ENCODE results near the gene FBXO36.
"Not testable (repeated sequence)": the region's sequence is repeated elsewhere in the genome, so short reads cannot be mapped to it uniquely, and the experiment has no call there.

Gene FBXO36

DNA sequence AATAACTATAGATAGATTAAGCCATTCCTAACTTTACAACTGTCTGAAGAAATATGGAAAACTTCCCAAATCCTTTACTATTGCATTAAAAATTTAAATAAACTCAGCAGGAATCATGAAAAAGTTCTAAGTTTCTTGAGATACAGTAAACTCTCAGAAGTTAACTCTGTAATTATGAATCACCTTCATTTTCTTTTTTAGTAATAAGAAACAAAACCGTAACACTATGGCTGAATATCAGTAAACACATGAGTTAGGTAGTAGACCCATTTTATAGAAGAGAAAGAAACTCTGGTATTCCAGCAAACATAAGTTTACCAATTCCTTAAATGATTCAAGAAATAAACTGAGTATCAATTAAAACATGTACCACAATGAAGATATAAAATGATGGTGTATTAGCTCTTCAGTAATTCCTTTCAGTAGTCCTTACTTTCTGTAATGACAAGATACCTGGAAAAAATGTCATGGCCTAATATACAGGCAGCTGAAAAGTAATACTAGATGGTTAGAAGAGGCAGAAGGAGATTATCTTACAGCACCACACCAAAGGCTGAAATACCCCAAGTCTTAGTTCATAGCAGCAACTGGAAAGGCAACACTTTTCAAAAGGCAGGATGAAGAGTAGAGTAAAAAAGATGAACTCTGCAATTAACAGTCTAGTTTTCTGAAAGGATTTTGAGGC is 12.0 kb upstream of the FBXO36 start:
- FAIRE-seq = no peak
- DNase-seq (ENCODE audit: insufficient read length, low spot score) = no peak

DNA sequence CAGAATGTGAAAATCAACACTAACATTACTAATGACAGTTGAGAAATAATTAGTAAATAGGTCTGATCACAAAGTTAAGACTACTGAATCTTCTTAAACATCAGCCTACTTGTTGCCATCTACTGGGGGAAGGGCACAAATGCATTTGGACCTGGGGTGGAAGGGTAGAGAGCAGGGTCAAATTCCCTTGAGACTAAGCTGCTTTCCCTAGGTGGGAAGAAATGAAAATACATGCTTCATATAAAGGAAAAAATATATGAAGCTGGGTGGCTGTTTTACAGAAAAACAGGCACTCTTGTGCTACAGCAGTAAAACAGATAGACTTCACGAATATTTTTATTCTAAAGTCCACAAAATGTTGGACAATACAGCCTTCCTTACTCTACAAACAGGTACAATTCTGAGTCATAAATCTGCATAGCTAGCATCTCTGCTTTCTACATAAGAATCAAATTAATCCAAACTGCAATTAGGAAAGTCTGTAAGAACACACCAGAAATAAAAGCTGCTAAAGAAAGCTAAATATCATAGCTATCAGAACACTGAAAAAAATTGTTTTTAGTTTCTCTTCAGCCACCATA is 11.4 kb upstream of the FBXO36 start:
- DNase-seq (ENCODE audit: insufficient read length, low spot score) = peak; percentile 28
- no peak for FAIRE-seq

DNA sequence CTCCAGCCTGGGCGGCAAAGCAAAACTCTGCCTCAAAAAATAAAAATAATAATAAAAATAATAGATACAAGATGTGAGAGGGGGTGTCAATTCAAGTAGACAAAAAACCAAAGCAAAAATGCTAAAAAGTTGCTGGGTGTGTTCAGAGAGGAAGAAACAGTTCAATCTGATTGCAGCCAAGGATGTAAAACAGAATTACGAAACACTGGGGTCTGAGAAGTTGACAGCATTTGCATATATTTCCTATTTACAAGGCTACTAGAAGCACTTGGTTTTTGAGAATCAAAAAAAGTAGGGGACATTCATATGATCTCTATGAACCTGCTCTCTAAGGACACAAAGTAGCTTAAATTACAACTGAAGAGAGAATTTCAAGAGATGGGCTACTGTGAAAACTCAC is 8.1 kb upstream of the FBXO36 start:
- DNase-seq (ENCODE audit: insufficient read length, low spot score) = no peak
- FAIRE-seq = no peak

DNA sequence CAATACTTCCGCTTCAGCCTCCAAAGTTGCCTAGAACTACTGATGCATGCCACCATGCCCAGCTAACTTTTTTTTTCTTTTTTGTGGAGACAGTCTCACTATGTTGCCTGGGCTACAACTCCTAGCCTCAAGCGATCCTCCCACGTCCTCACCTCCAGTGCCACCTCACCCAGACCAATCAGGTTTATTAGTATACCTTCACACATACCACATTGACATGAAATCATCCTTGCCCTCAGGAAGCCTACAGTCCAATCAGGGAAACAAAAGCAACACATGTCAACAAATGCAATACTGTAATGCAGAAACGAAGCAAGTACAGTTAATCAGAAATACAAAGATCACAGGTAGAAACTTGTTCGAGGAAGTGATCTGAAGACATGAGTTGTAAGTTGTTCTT is 4.5 kb upstream of the FBXO36 start:
- DNase-seq (ENCODE audit: insufficient read length, low spot score) (no peak), FAIRE-seq (no peak)

DNA sequence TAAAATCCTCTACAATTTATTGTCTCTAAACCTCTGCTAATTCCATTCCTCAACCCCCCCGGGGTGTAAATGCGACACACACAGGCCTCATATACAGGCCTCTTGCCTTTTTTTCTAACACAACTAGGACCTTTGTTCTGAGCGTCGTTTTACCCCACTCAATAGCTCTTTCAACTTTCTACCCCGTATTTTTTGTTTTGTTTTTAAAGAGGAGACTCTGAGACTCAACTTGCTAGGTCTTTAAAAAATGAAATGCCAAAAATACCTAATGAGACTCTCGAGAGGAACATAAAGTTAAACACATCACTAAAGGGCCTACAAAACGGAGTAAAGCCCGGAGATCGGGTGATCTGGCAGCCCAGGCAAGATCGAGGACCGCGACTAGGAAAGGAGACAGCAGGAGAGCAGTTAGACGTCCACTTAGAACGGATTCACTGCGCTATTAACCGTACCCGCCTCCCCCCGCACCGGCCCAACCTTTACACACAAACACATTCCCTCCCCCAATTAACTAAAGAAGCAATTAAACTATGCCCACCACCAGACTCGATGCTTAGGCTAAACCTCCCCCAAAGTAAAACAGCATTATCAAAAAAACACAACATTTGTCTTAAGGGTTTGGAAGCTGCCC is 2.2 kb upstream of the FBXO36 start:
- DNase-seq (ENCODE audit: insufficient read length, low spot score) (no peak), FAIRE-seq (no peak)

DNA sequence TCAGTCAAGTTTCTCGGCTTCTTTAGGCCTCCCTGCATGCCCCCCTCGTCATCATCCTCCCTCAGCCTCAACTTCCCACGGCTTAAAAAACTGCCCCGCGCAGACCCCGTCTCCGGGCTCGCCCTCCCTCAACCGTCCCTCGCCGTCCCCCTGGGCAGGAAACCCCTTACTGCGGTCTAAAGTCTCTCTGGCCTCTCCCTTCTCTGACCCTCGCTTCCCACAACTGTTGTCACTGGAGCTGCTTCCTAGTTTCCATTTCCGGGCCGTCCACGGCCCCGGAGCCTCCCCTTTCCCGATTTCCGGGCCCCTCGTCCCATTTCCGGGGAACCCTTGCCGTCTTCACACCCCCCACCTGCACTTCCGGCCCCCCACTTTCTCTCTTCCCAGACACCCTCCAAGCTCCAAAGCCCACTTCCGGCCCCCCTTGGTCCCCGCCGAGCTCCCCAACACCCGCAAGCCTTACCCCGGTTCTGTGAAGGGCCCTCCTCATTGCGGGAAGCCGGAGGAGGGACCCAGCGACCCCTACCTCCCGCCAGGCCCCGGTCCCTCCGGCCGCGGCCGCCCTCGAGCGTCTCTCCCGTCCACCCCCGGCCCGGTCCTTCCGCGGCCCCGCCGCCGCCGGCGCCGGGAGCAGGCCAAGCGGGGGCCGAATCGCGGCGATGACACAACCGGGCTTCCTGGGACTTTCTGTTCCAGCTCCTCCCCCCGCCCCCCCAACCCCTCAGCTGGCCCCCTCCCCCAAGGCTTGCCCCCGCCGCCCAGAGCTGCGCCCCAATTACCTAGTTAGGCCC is 1.0 kb upstream of the FBXO36 start:
- DNase-seq (ENCODE audit: insufficient read length, low spot score) = peak; percentile 75
- FAIRE-seq = no peak

DNA sequence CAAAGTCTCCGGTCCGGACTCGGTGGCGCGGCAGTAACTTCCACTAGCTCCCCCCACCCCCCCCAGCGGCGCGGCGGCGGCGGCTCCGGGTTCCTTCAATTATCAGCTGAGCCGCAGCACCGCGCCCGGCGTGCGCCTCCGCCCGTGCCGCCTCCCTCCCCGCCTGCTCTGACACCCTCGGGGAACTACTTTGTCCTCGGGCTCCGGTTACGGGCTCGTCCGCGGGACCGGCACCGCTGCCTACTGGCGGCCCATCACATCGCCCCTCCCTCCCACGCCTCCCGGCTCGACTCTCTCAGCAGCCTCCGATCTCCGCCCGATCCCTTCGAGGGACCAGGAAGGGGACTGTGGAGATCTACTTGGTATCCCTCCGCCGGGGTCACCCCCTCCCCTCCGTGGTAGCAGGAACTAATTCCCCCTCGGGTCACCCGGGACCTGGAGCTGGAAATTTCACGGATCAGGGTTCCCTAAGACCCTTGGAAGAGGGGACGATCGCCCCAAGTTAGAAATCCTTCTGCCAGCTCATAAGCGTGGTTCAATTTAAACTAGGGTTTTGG is 333 bp upstream of the FBXO36 start, which contains the start of gene TRIP12:
Gene TRIP12, minus strand, starts transcription at position 118 of the 557 bp plus-strand sequence. CDS start 41,930 bp downstream, outside the sequence.
- FAIRE-seq = peak; percentile 95
- DNase-seq (ENCODE audit: insufficient read length, low spot score) = peak; percentile 90

DNA sequence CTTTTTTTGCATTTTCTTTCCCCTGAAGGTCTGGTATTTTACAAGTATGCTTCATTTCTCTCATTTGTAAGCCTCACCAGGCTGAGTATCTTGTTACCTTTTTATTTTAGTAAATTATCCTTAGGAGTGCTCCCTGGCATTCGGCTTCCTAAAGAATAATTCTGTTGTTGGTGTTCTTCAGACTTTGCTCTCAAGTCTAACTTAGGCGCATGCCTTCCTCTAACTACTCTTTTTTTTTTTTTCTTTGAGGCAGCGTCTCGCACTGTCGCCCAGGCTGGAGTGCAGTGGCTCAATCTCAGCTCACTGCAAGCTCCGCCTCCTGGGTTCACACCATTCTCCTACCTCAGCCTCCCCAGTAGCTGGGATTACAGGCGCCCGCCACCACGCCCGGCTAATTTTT is 2.2 kb downstream of the FBXO36 start:
- DNase-seq (ENCODE audit: insufficient read length, low spot score); FAIRE-seq: not testable (repeated sequence)

DNA sequence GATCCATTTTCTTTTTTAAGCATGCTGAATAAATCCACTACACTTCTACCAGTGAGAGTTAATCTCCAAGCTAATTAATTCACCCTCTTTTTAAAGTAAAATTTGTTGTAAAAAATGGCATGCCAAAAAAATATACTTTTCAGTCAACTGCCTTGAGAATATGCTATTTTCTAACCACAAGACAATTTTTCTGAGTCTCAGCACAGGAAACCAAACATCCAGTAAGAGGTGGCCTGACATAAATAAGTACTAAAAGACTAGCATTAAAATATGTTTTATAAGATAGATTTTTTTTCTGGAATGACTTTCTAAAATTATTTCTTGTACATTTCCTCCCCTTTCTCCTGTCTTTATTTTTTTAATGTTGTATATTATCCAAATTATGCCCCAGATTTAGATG is 2.9 kb downstream of the FBXO36 start:
- FAIRE-seq = no peak

DNA sequence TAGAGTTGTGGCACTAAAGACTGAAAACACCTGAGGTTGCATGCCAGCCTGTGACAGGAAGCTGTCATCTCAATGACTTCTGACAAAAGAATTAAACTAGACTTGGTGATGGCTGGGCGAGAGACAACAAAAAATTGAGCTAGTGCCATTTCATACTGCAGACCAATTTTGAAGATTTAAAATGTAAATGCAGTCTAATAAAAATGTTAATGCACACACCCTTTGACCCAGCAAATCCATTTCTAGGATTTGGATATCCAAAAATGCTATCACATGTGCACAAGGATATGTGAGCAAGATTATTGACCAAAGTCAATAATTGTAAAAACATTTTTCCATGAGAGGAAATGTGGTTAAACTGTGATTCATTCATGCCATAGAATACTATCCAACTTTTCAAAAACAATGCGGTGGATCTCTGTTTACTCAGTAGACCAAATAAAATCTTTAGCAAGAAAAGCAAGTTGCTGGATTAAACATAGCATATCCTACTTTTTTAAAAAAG is 5.6 kb downstream of the FBXO36 start:
- DNase-seq (ENCODE audit: insufficient read length, low spot score) = peak; percentile 15
- no peak for FAIRE-seq

More for the DNA sequence above, 2.9 kb downstream of the FBXO36 start:
- DNase-seq (ENCODE audit: insufficient read length, low spot score) = no peak

DNA sequence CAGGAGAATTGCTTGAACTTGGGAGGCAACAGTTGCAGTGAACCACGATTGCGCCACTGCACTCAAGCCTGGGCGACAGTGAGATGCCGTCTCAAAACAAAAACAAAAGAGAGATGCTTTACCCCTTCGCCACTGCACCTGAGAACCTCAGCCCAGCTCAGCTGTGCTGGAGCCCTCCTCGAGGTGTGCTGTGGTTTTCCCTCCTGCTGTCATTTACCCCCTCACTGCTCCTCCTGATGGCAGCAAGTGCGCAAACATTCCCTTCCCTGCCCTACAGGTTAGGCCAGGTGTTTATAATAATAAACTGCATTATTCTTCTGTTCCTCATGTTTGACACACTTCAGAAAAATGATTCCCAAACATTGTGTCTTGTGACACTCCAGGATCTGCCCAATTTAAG is 8.4 kb downstream of the FBXO36 start:
- no peak for DNase-seq (ENCODE audit: insufficient read length, low spot score)
- no peak for FAIRE-seq

DNA sequence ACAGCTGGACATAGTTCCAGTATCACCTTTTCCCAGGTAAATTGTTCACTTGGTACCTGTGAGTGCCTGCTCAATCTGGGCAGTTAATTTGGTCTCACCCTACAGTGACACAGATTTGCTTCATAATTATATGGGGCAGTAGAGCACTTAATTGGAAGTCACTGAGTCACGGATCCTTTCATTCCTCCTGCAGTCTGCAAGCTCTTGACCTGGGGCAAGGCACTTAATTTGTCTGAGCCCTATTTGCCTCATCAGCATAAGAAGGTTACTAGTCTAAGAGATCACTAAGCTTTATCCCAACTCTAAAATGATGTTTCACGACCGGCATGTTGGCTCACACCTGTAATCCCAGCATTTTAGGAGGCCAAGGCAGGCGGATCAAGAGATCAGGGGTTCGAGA is 8.9 kb downstream of the FBXO36 start:
- DNase-seq (ENCODE audit: insufficient read length, low spot score) (no peak), FAIRE-seq (no peak)

DNA sequence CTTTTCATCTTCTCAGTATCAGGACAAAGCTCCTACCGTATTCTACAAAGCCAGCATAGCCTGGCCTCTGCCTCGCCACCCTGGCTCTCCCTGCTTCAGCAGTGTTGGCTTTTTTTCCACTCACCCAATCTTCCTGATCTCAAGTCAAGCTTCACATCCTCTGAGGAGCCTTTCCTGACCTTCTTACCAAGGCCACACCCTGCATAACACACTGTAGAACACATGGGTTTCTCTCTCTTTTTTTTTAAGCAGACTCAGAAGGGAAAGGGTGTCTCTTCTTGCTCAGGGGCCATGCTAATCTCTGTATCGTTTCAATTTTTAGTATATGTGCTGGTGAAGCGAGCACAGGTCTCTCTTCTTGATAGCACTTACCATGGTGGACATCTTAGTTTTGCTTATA is 15.2 kb downstream of the FBXO36 start:
- DNase-seq (ENCODE audit: insufficient read length, low spot score) = no peak
- no peak for FAIRE-seq

DNA sequence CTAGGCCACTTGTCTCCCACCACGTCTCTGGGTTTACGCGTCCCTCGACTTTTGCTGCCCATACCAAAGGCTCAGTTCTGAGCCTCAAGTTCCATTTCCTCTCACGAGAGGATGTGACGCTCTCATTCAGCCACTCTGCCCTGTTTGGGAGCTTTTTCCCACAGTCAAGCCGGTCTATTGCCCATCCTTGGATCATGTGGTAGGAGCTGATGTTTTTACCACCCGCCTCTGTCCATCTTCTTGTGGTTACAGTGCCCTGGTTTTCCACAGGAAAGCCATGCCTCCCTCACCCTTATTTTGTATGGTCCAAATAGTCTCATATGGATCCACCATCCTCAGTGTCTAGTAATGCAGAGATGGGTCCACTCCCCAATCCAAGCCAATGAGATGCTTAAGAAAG is 20.4 kb downstream of the FBXO36 start:
- no peak for DNase-seq (ENCODE audit: insufficient read length, low spot score)
- no peak for FAIRE-seq

DNA sequence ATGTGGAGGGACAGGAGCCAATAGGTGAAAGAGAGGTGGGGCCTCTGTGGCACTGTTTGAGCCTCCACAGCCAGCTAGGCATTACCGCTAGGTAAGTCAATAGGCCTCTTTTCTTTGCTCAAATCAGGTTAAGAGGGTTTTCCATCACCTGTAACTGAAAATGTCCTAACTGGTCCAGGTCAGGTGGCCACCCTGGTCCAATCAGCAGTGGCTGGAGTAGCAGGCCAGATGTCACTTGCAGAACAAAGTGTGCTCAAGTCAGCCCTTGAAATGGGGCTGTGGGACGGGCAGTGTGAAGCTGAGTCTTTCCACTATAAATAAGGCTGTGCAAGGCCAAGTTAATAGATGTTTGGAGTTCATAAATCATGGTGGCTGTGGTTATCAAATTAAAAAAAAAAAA is 20.9 kb downstream of the FBXO36 start:
- no peak for FAIRE-seq
- DNase-seq (ENCODE audit: insufficient read length, low spot score) = no peak

DNA sequence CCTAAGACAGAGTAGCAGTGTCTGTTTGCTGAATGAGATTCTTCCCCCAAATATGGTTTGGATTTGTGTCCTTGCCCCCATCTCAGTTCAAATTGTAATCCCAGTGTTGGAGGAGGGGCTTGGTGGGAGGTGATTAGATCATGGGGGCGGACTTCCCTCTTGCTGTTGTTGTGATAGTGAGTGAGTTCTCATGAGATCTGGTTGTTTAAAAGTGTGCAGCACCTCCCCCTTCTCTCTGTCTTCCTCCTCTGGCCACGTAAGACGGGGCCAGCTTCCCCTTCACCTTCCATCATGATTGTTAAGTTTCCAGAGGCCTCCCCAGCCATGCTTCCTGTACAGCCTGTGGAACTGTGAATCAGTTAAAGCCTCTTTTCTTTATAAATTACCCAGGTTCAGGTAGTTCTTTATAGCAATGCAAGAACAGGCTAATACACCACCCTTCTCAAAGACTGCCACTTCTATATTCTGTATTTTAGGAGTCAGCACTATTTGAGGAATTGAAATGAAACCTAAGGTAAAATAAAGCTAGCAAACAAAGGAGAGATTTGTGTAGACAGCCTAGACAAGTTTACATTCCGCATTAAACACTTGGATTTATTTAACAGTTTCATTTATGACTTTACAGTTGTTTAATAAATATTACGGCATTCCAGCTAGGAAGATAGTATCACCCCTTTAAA is 21.6 kb downstream of the FBXO36 start:
- DNase-seq (ENCODE audit: insufficient read length, low spot score) (no peak), FAIRE-seq (no peak)

DNA sequence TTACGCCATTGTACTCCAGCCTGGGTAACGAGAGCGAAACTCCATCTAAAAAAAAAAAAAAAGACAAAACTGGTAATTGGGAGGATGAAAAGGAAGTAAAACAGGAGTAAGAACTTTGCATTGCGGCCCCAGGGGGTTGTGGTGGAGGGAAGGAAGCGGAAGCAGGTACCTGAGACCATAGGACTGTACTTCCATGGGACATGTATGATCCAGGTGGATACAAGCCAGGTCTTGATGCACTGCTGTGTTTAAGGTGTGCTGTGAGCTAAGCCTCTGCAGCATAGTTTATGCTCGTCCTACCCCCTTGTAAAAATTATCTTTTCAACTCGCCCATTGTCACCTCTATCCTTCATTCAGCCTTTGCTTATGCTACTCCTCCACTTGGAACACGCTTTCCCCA is 23.7 kb downstream of the FBXO36 start:
- FAIRE-seq (no peak), DNase-seq (ENCODE audit: insufficient read length, low spot score) (no peak)

DNA sequence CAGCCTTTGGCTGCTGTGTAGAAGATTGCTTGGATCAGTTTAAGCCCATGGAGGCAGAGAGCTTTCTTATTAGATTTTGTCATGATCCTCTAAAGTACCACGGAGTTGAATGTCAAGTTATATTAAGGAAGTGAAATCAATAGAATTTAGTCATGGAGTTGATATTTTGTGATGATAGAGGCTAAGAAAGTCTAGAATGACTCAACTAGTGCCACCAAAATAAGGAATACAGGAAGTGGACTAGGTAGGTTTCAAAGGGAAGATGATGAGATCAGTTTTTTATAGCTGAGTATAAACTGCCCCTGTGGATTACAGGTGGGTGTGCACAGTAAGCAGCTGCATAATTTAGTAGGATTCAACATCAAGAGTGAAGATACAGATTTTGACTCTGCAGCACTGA is 25.2 kb downstream of the FBXO36 start:
- no peak for DNase-seq (ENCODE audit: insufficient read length, low spot score)
- no peak for FAIRE-seq

DNA sequence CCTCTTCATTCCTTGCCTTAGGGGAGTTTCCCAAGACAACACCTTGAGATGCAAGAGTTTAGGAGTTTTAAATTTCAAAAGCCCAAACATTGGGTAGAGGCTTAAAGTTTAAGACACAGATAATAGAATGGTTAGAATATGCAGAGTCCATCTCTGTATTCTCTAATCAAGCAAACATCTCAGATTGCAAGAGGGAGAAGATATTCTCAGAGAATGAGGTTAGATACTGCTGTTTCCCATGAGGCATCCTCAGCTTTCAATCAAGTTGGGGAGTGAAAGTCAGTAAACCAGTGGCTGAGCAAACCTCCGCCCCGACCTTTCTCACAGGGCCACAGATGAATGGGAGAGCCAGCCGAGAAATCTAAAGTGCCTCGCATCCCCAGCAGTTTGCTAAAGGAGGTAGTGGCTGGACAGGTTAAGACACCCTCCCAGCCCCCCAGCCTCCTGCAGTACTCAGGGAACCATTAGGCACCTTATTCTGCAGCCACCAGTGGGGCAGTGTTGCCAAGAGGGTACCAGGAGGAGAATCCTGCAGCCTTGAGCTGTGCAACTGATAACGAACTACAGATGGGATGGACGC is 30.0 kb downstream of the FBXO36 start:
- no peak for FAIRE-seq
- DNase-seq (ENCODE audit: insufficient read length, low spot score) = no peak

DNA sequence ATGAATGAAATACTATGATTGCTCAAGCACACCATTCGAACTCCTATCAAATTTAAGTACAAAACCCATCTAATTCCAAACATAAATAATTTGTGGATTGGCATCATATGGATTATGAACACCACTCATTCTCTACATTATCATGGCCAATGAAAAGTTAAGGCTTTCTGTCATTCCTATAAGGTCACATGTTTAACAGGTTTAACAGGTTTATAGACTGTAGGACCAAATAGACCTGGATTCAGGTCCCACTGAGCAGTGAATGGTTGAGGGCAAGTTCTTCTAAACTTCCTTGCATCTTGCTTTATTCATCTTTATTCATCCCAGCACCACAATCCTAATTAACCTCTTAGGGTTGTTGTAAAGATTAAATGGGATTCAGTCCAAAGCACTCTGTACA is 33.4 kb downstream of the FBXO36 start:
- DNase-seq (ENCODE audit: insufficient read length, low spot score) (no peak), FAIRE-seq (no peak)
